Lower leg skin (tissue), 4 donors: Measurements from ENCODE around the gene TNFSF18. TPM values are rescaled to one million over a fixed set of nuclear protein-coding genes. Genes with fewer than 3 reads are reported as not detected.

Experiments used
- DNase-seq, 2 donors: peaks; one replicate each; pipeline ENCODE4 v3.0.0-alpha.2; 2019; ENCODE audit warnings: low spot score in 2 of 2
- H3K4me3 ChIP-seq: fragments of 200-600 bp; sonication (generic); 2 replicates; pipeline ENCODE4 v1.5.1; 2017; ENCODE audit warnings: mild to moderate bottlenecking, low read depth; ENCODE audit not compliant: poor library complexity, severe bottlenecking
- CTCF ChIP-seq, 3 donors: fragments of 450-650 bp; IDR thresholded peaks; one replicate each; pipeline ENCODE4 v1.5.1; 2016; ENCODE audit warnings: antibody characterized with exemption in 3 of 3, mild to moderate bottlenecking in 3 of 3, moderate library complexity in 2 of 3
- POLR2A ChIP-seq, 2 donors: fragments of 450-650 bp; IDR thresholded peaks; one replicate each; pipeline ENCODE4 v1.6.1; 2016 to 2017; ENCODE audit warnings: antibody characterized with exemption in 2 of 2, mild to moderate bottlenecking in 1 of 2, moderate library complexity in 1 of 2
- WGBS, 2 donors: methylation state at CpG; one replicate each; pipeline ENCODE4 v1.1.5; 2018; 5-methylcytosine and 5-hydroxymethylcytosine counted together
- intact Hi-C: fragments of 100-400 bp; cut with DNase I; formaldehyde crosslinking; loops from one replicate; pipeline ENCODE4 v1.15.0; 2023; ENCODE audit warnings: low total_unique reads
- total RNA-seq, 4 donors: library from RNA; depleted of rRNA; stranded (reverse); fragments of >200 nt; gene quantifications; one replicate each; pipeline ENCODE4 v1.1.0, GENCODE V29; 2016

The TNFSF18 gene
- total RNA-seq, 4 donors from 2014 or later, result 0.10 to 0.22 TPM; not detected in 2

DNA sequence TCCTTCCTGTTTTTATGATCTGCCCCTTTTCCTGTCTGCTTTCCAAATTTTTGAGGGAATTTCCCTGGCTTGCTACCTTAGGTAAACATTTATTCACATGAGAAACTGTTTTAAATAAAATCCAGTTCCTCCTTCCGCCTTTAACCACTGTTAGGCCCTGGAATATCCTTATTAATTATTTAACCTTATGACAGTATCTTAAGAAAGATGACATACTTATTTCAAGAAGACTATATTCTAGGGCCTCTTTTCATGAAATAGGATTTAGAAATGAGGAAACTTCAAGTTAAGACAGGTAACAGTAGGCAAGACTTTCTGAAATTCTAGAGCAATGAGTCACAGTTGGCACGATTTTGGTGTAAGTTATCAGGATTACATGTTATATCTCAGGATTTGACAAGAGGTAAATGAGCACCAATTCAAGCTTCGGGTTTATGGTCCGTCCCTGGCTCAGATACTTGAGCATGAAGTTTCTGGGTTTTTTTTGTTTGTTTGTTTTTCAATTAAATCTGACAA, 2.0 kb upstream of the TNFSF18 start:
- 56 to 61% methylated on average over 4 of the region's 4 CpGs for WGBS, 2 donors

DNA sequence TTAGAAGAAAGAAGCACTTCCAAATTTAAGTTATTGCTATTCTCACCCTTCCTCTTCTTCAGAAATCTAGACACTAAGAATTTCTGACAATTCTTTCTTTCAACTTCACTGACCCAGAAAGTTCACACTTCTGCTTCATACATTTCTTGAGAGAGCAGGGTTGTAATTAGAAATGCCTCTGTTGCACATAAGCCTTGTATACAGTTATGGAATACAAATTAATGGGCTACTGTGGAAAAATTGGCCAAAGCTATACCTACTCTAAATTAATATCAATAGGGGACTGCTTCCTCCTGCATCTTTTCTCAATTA, 1.5 kb downstream of the TNFSF18 start:
- intact Hi-C loops, result no loop called here
- H3K4me3 ChIP-seq, result no peak overlapping the region

More for the DNA sequence above, 2.0 kb upstream of the TNFSF18 start:
- no peak overlapping the region for H3K4me3 ChIP-seq
- no peak for DNase-seq
- intact Hi-C loops, result no loop called here
- no peak for TF ChIP-seq CTCF (IDR thresholded peaks at IDR 0.05)
- TF ChIP-seq POLR2A (IDR thresholded peaks at IDR 0.05), result no peak

DNA sequence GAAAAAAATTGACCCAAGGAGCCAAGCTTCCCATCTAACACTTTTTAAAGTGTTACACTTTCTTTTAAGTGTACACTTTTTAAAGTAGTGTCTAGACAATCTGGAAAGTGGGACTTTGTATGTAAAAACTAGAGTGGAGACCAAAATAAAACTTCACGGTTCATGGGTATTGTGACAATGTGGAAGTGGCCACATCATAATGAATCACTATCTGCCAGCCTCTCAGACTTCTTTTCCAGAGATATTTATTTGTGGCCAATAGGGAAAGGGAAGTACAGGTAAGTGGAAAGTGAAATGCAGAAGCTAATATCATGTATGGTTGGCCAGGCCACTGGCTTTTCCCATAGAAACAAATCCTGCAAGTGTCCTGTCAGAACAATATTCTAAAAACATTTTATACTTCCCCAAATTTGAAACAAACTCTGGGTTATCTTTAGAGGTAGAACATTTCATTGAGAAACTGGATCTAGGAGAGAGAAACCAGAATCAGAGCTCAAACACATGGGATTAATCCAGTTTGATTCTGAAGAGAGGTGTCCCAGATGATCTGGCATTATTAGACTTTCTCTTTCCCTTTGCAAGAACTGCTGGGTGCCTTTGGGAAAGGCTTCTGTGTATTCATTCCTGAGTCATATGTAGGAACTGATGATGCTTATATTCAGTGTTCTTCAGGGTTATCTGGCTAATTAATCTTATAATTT, 2.0 kb downstream of the TNFSF18 start:
- intact Hi-C loops, result no loop called here
- H3K4me3 ChIP-seq, result no peak overlapping the region
- TF ChIP-seq CTCF (IDR thresholded peaks at IDR 0.05) (no peak), POLR2A (IDR thresholded peaks at IDR 0.05) (no peak)
- DNase-seq, result no peak
- 68 to 84% methylated on average over 1 of the region's 1 CpG for WGBS, 2 donors

More for the DNA sequence above, 1.5 kb downstream of the TNFSF18 start:
- DNase-seq, result no peak
- TF ChIP-seq POLR2A (IDR thresholded peaks at IDR 0.05) (no peak), CTCF (IDR thresholded peaks at IDR 0.05) (no peak)

DNA sequence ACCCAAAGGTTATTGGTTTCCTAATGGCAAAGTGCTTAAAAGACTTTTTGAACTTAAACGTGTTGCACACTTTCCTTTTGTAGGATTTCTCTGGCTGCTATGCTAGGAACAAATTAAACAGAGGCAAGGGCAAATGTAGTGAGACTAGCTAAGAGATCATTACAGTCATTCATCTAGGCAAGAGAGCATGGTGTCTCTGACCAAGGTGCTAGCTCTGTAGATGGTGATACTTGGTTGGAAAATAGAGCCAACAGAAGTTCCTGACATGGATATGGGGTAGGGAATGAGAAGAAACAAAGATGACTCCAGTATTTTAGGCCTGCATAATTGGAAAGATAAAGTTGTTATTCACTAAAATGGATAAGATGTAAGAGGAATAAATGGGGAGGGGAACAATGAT, 6.1 kb downstream of the TNFSF18 start:
- no peak overlapping the region for H3K4me3 ChIP-seq
- WGBS, 2 donors, result 76 to 80% methylated on average over 1 of the region's 1 CpG
- intact Hi-C loops, result no loop called here
- TF ChIP-seq CTCF (IDR thresholded peaks at IDR 0.05), result no peak
- TF ChIP-seq POLR2A (IDR thresholded peaks at IDR 0.05), result no peak
- no peak for DNase-seq

DNA sequence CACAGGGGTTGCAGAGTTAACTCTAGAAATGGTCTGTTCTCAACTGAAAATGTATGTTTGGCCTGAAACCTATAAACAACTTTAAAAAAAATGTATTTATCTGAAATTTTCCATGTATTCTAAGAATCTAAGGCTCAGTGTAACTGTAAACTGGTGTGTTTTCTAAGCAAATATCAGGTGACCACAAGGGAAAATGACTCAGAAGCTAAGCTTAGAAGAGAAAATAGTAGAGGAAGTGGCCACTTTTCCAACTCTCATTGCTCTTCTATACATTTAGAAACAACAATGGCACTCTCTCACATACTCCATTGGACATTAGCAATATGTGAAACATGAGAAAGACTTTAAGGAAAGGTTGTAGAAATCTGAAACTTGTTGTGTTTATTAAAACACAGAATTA, 7.5 kb downstream of the TNFSF18 start:
- intact Hi-C loops, result no loop called here
- H3K4me3 ChIP-seq, result no peak overlapping the region
- no peak for DNase-seq
- TF ChIP-seq POLR2A (IDR thresholded peaks at IDR 0.05) (no peak), CTCF (IDR thresholded peaks at IDR 0.05) (no peak)

GRCh38 chr1:173042806-173043205, 7.9 kb downstream of the TNFSF18 start:
- 89 to 94% methylated on average over 3 of the region's 3 CpGs for WGBS, 2 donors
- intact Hi-C loops, result no loop called here
- DNase-seq, result no peak
- TF ChIP-seq POLR2A (IDR thresholded peaks at IDR 0.05), result no peak
- TF ChIP-seq CTCF (IDR thresholded peaks at IDR 0.05), result no peak
- H3K4me3 ChIP-seq, result no peak overlapping the region
